Stimulated activated CD4-positive, alpha-beta T cell treated with anti-CD3 and anti-CD28 coated beads, Interleukin-4, amount 100 ng/mL, for 24 hours (primary cell): Measurements from ENCODE around the gene OR1F1.
"Not testable (repeated sequence)": the region's sequence is repeated elsewhere in the genome, so short reads cannot be mapped to it uniquely, and the experiment has no call there.

ENCODE experiments used
- DNase-seq: peaks from one replicate; pipeline ENCODE4 v3.0.0-alpha.2; 2020

OR1F1 gene

DNA sequence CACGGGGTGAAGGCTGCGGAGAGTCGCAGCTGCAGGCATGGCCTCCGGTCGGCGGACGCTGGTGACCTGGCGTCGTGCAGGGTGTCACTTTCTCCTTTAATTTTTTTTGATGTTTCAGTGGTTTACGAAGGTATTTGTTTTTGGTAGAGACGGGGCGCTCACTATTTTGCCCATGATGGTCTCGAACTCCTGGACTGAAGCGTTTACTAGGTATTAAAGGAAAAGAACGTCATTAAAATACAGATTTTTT is 36.1 kb upstream of the OR1F1 start:
- peak; percentile 15 for DNase-seq

DNA sequence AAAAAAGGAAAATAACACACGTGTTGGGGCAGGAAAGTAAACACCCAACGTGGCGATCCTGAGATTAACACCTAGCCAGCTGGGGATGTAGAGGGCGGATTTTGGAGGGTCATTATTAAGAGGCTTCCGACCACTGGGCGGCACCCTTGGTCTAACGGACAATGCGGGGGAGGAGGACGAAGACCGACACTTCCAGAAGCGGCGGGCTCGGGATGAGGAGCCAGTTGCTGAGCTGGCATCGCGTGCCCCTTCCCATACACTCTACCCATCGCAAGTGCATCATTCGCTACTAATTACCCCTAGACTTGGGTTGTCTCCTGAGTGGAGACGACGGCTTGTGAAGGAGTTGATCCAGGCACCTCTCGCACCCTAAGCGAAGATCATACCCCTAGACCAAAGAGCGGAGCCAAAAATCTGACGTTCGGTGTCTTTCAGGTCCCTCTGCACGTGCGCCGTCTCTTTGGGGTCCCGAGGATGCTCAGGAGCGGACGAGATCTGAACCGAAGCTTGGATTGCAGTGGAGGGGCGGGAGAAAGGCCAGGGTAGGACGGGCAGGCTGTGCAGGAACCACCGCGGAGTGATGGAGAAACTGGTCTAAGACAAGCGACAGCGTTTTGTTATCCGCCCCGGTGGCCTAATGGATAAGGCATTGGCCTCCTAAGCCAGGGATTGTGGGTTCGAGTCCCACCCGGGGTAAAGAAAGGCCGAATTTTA is 35.6 kb upstream of the OR1F1 start:
- peak; percentile 88 for DNase-seq

- DNase-seq, result no peak
Observed at GRCh38 chr16:3152991-3153368, 35.0 kb upstream of the OR1F1 start.

DNA sequence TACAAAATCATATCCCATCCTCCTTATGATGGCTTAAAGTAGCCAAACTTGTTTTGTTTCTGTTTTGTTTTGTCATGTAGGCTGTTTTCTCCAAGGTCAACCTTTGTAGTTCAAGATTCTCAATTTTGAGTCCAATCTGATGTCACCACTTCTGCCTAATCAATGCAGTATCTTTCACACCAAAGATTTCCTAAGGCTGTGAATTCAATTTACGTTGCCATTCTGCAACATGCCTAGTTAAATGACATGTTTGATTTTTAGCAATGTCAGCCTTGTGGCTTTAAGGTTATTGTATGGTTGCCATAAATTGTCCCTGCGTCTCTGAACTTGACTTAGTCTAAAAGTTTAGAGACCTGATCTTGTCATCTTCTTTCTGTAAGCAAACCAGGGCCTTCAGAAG is 32.8 kb upstream of the OR1F1 start:
- no peak for DNase-seq

GRCh38 chr16:3155972-3156371 is 32.0 kb upstream of the OR1F1 start:
- DNase-seq, result no peak

DNA sequence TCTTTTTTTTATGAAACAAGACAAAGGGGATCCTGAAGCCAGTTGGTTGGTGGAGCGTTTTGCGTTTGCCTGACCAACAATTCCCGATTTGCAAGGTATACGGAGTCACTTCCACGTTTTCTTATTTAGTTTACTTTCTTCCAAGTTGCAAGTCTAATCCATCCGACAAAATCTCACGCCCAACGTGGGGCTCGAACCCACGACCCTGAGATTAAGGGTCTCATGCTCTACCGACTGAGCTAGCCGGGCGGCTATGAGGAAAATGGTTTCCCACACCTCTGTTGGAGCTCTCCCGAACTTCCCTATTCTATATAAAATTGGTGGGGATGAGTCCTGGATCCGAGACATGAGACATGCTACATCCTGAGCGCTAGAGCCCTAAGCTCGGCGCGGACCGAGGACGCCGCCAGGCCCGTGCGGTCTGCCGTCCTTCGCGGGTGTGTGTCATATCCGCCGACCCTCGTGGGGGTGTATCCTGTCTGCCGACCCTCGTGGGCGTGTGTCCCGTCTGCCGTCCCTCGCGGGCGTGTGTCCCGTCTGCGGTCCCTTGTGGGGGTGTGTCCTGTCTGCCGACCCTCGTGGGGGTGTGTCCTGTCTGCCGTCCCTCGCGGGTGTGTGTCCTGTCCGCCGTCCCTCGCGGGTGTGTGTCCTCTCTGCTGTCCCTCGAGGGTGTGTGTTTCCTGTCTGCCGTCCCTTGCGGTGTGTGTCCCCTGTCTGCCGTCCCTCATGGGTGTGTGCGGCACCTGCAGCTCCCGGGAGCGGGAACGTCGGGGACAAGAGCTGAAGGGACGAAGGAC is 30.6 kb upstream of the OR1F1 start:
- peak; percentile 50 for DNase-seq

DNA sequence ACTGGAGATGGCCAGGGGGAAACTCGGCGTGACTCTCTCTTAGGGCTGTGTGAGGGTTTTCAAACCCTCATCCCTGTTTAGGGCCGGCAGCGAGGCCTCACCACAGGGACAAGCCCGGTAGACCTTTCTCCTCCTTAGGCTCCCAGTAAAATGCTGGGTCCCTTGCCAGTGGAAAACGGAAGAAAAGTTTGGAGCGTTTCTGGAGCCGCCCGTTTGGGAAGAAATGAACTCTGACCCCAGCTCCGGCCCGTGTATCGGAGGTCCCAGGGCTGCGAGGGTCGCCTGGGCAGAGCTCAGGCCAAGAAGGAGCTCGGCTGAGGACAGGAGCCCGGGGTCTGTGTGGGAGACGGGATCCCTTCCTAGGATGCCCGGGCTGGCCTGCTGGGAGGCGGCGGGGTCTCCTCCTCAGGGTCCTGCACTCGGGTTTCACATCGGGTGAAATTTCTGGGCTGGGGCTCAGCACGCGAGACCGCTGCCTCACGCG is 29.9 kb upstream of the OR1F1 start:
- DNase-seq, result no peak

GRCh38 chr16:3158510-3159314 is 29.3 kb upstream of the OR1F1 start:
- DNase-seq, result peak; percentile 84

GRCh38 chr16:3161235-3162018 is 26.6 kb upstream of the OR1F1 start:
- DNase-seq, result no peak

DNA sequence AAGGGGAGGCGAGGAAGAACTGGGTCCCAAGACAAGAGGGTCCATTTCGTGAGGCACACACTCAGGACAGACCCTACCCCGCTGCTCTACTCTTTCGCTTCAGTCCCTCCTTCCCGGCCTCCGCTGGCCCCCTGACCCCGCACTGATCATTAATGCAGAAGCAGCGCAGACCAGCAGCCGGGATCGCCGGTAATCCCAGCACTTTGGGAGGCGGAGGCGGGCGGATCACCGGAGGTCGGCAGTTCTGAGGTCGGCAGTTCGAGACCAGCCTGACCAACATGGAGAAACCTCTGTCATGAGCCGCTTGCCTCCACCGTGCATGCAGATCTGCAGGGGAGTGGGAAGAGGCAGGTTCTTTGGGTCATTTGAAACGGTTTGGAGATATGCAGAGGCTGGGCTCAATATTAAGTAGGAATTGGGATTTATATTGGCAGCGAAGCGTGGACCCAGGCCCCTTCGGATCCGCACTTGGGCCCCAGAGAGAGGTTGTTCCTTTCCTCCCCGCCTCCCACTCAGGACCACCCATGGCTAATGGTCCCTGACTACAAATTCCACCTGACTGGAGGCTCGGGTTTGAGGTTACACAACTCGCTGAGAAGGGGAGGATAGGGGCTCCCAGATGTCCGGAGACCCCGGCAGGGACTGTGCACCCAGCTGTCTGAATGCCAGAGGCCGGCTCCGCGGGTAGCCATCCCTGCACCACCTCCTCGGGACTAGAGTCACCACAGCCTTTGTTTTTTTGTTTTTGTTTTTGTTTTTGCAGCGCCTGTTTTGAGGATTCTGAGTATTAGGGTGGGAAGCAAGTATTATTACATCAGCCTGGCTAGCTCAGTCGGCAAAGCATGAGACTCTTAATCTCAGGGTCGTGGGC is 23.6 kb upstream of the OR1F1 start:
- no peak for DNase-seq

GRCh38 chr16:3165111-3165822 is 22.7 kb upstream of the OR1F1 start:
- no peak for DNase-seq

DNA sequence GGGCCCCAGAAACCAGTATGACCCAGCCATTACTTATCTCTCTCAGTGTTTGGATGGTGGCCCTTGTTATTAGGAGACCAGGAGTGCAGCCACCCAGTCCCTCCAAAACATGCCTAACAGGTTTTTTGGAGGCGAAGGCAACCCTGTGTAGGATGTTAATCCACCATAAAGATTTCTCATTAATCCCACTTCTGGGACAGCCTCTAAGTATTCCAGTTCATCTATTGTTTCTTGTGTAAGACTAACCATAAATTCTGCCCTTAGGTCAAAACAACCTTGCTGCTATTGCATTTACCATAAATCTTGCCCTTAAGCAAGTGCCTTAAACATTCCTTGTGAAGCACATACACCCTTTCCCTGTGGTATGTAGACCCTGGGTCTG is 21.5 kb upstream of the OR1F1 start:
- DNase-seq, result no peak

- DNase-seq, result not testable (repeated sequence)
Observed at GRCh38 chr16:3168729-3169128, 19.3 kb upstream of the OR1F1 start.

- DNase-seq, result peak; percentile 19
Observed at GRCh38 chr16:3170440-3171180, 17.4 kb upstream of the OR1F1 start.

DNA sequence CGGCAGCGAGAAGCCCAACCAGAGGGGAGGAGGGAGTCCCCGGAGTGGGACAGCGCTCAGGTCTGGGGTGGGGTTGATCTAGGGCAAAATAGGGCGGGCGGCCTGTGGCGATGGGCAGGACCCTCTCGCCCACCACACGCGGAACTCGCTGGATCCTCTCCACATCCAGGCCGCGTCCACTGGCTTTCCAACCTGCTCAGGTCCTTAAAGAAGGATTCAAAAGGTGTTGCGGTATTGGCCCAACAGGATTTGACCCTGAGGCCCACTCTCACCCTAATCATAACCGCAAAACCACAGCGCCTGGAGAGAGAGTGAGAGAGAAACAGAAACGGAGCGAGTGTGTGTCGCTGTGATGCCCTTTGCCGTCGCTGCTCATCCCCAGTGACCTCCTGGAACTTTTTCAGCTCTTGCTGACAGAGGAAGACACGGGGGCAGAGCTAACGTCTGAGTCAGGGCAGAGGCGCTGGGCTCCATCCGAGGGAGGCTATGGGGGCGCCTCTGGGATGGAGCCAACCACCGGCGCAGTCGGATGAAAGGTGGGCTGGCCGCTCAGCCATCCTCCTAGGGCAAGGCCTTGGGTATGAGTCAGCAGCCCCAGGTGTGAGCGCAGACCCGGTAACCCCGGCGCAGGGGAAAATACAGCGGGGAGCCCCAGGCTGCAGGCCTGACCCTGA is 16.7 kb upstream of the OR1F1 start:
- DNase-seq, result peak; percentile 50

DNA sequence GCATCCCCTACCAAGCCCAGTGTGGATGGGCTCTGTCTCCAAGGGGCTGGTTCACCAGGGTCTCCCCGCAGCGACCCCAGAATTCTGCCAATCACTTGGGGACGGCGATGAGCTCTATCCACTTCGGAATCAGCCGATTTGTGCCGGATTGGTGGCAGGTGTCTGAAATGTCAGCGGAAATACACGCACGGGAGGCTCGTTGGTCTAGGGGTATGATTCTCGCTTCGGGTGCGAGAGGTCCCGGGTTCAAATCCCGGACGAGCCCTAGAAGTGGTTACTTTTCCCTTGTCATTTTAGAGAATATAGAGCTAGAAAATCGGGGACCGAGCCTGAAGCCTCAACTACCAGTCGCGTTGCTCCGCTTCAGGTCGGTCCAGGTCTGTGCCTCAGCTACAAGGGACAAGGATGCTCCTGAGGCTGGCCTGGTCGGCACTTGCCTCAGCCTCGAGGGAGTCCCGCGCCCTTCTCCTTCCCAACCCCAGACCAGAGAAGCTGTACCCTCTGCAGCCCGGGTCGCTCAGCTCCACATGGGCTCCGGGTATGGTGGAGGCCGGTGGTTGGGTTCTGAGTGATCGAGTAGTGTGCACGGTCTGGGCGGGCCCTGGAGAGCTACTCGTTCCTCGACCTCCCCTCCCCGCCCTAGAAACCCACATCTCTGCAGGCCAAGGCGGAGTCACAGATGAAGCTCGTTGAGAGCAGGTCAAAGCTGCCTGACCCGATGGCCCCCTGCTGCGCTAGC is 16.0 kb upstream of the OR1F1 start:
- peak; percentile 62 for DNase-seq

- DNase-seq, result no peak
Observed at GRCh38 chr16:3173892-3174617, 13.9 kb upstream of the OR1F1 start.

GRCh38 chr16:3174618-3175148 is 13.3 kb upstream of the OR1F1 start:
- no peak for DNase-seq
